A549 treated with AZD2906 at 1 μM for 4 hours (cell line): Measurements from ENCODE around the gene SLC46A2. TPM values are rescaled to one million over a fixed set of nuclear protein-coding genes. Genes with fewer than 3 reads are reported as not detected.

Experiments used
- total RNA-seq: library from RNA; stranded (reverse); fragments of 200-300 nt; extraction: Qiagen RNA extraction; gene quantifications from 5 replicates; pipeline ENCODE4 v1.2.3, GENCODE V29; 2022

The SLC46A2 gene
- 0.02 TPM in 1 of 5 replicates, not detected in the others for total RNA-seq

GRCh38 chr9:112890106-112891081 lies at the start of gene SLC46A2:
TSS of gene SLC46A2 (minus strand) at chr9:112890876. CDS start at chr9:112890681, 195 bp downstream.

Other genes with a start within 250 kb of the SLC46A2 start
- 14.5 to 27.9 TPM (median 15.4 TPM) in 5 replicates for gene INIP, start 172.8 kb downstream of the SLC46A2 start, total RNA-seq
- gene SNX30, start 140.1 kb downstream of the SLC46A2 start, total RNA-seq: 4.5 to 6.6 TPM (median 4.8 TPM) in 5 replicates
- gene ZNF883, start 121.3 kb upstream of the SLC46A2 start, total RNA-seq: 0.64 to 0.77 TPM (median 0.67 TPM) in 5 replicates
- 1.4 to 2.4 TPM (median 1.7 TPM) in 5 replicates for gene ZFP37, start 165.8 kb upstream of the SLC46A2 start, total RNA-seq